ENCODE measurements around the gene NPC1. TPM values are rescaled to one million over a fixed set of nuclear protein-coding genes. Genes with fewer than 3 reads are reported as not detected.

The NPC1 gene
- total and polyA plus RNA-seq, 2 of the 8 experiments (the other 6 are each of a cell fraction or from before 2014, with no cell fraction given) = 34.1 to 39.5 TPM

- H4K5ac ChIP-seq (ENCODE audit: insufficient read length, low read depth, low read length) = peak overlapping the region; percentile 79
- no peak overlapping the region for H3K4ac ChIP-seq (replicated peaks; ENCODE audit: insufficient read length, low read depth, low read length)
- DNase-seq (ENCODE audit: low read depth in 1 of 2, low spot score in 2 of 2) = no peak
- peaks cover 12% of the 10 kb centered on the region for H3K79me1 ChIP-seq (ENCODE audit: low read depth, low read length)
- peaks cover 0 to 2% (median 0%) of the 10 kb centered on the region in 4 experiments; a peak in 1 of 7 replicates for H3K27me3 ChIP-seq (replicated peaks in 1 of 4; ENCODE audit: control insufficient read depth in 3 of 4, extremely low read depth in 1 of 4, insufficient read depth in 3 of 4, low read length in 3 of 4)
- H3K79me2 ChIP-seq (ENCODE audit: control insufficient read depth in 1 of 2, insufficient read depth in 2 of 2, low read length in 2 of 2) = peaks cover 0 to 45% of the 10 kb centered on the region in 2 experiments; a peak in 2 of 4 replicates
- peaks cover 9% of the 10 kb centered on the region for H3K23me2 ChIP-seq (ENCODE audit: low read depth, low read length)
- peak overlapping the region; percentile 35 to 95 (median 86) for H3K9ac ChIP-seq (replicated peaks in 1 of 4; ENCODE audit: extremely low read depth in 1 of 4, low read depth in 3 of 4, low read length in 3 of 4)
- H2BK5ac ChIP-seq (ENCODE audit: low read depth, low read length) = peak overlapping the region; percentile 91; the same call in 1 of the 2 replicates
- H2AK5ac ChIP-seq (ENCODE audit: low read depth, low read length) = no peak overlapping the region
- FAIRE-seq = no peak
- no peaks in the 10 kb centered on the region for H3K9me3 ChIP-seq (ENCODE audit: insufficient read depth in 2 of 2, low read depth in 1 of 2, low read length in 1 of 2)
- H2BK15ac ChIP-seq (ENCODE audit: low read length) = no peak overlapping the region; the same call in 1 of the 2 replicates
- WGBS, 2 experiments (ENCODE audit: extremely low coverage in 1 of 2, insufficient coverage in 1 of 2, insufficient read length in 1 of 2, insufficient replicate concordance in 2 of 2, low coverage in 1 of 2, low lambda C conversion rate in 2 of 2, missing lambda C conversion rate in 1 of 2) = 2% methylated on average over 14 of the region's 14 CpGs; no CpG with 5 or more reads in 1 of the 2 experiments
- POLR2A ChIA-PET (ENCODE audit: partially characterized antibody) = interaction anchor here (0.8 to 1.5 kb wide), 3 partner anchors 11 to 480 kb away, joined by 3 to 4 read pairs (median 3); no protein-coding TSS in a partner anchor
- H4K20me1 ChIP-seq (replicated peaks in 1 of 2; ENCODE audit: control insufficient read depth in 1 of 2, insufficient read depth in 2 of 2, low read length in 2 of 2) = no peaks in the 10 kb centered on the region
- no peak overlapping the region for H4K91ac ChIP-seq (replicated peaks; ENCODE audit: insufficient read length, low read length)
- no peak overlapping the region for H2AFZ ChIP-seq (ENCODE audit: low read length)
- H3K14ac ChIP-seq (ENCODE audit: insufficient read length) = peak overlapping the region; percentile 89
- H3K23ac ChIP-seq (ENCODE audit: insufficient read length) = no peak overlapping the region
- H3K27ac ChIP-seq (ENCODE audit: low read depth, low read length) = peak overlapping the region; percentile 95; the same call in 1 of the 2 replicates
- H4K8ac ChIP-seq (ENCODE audit: extremely low read depth, insufficient read depth, low read length) = peak overlapping the region; percentile 86
- CTCF ChIA-PET (ENCODE audit: partially characterized antibody) = interaction anchor here (0.7 to 1.9 kb wide), 7 partner anchors 10 to 336 kb away, joined by 3 to 5 read pairs (median 3); no protein-coding TSS in a partner anchor
- H3K4me1 ChIP-seq (replicated peaks in 1 of 4; ENCODE audit: control insufficient read depth in 3 of 4, insufficient read depth in 4 of 4, low read length in 3 of 4) = peaks cover 0 to 3% (median 1%) of the 10 kb centered on the region in 4 experiments; a peak in 3 of 7 replicates
- peak overlapping the region; percentile 8 for H3K56ac ChIP-seq (replicated peaks; ENCODE audit: insufficient read length, low read depth, low read length)
- H2BK20ac ChIP-seq (ENCODE audit: low read length) = no peak overlapping the region
- H3K4me3 ChIP-seq (ENCODE audit: extremely low read depth in 1 of 4, insufficient read depth in 2 of 4, low read depth in 3 of 4, low read length in 4 of 4) = peak overlapping the region; percentile 86 to 96 (median 90)
- H2BK12ac ChIP-seq (ENCODE audit: low read depth, low read length) = peak overlapping the region; percentile 68; the same call in 1 of the 2 replicates
- H3K18ac ChIP-seq (ENCODE audit: extremely low read depth, low read length) = peak overlapping the region; percentile 87
- H2BK120ac ChIP-seq (replicated peaks; ENCODE audit: low read depth, low read length) = no peak overlapping the region
- no peaks in the 10 kb centered on the region for H3K36me3 ChIP-seq (ENCODE audit: control insufficient read depth in 2 of 4, insufficient read depth in 4 of 4, low read length in 3 of 4)
- peak overlapping the region; percentile 75 to 97 for H3K4me2 ChIP-seq (ENCODE audit: insufficient read depth in 1 of 2, low read depth in 2 of 2, low read length in 2 of 2)
- no peak for TF ChIP-seq RFX5 (IDR thresholded peaks at IDR 0.05; ENCODE audit: borderline replicate concordance, low read depth, low read length)
- TF ChIP-seq GTF2F1 (IDR thresholded peaks at IDR 0.05; ENCODE audit: borderline replicate concordance, low read depth, low read length) = no peak
- TF ChIP-seq TBP (IDR thresholded peaks at IDR 0.05; ENCODE audit: low read depth, low read length) = no peak
- TF ChIP-seq SP1 (IDR thresholded peaks at IDR 0.05; ENCODE audit: low read depth, low read length) = no peak
- no peak for TF ChIP-seq POLR2A (IDR thresholded peaks at IDR 0.05; ENCODE audit: control extremely low read depth in 1 of 2, low read depth in 2 of 2, low read length in 2 of 2)
- TF ChIP-seq BCL11A (IDR thresholded peaks at IDR 0.05; ENCODE audit: low read depth in 2 of 2, low read length in 2 of 2) = no peak
- TF ChIP-seq SUZ12 (IDR thresholded peaks at IDR 0.05; ENCODE audit: low read length) = no peak
- no peak for TF ChIP-seq SP4 (IDR thresholded peaks at IDR 0.05; ENCODE audit: low read length)
Observed at GRCh38 chr18:23585897-23586248, 433 bp downstream of the NPC1 start.

All from H1 (cell line).